CD4-positive, alpha-beta T cell treated with Interleukin-17A for 1 hour (primary cell): ENCODE measurements around the gene GCSAML.

Experiments used
- DNase-seq: peaks from one replicate; pipeline ENCODE4 v3.0.0-alpha.2; 2020

The GCSAML gene

DNA sequence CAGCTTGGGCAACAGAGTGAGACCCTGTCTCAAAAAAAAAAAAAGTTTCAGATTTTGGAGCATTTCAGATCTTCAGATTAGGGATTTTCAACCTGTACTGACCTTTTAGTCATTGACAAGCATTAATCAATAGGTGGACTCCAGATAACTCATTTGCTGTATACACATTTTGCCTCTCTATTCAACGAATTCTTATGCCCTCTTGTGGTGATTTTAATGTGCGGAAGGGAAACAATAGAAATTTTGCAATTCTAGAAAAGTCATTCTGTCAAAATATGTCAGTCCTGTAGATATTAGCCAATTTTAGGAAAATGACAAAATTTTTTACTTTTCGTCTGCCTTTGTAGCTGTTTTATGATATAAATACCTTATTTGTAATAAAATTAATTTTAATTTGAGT is 27.6 kb downstream of the GCSAML start:
- peak; percentile 16 for DNase-seq

DNA sequence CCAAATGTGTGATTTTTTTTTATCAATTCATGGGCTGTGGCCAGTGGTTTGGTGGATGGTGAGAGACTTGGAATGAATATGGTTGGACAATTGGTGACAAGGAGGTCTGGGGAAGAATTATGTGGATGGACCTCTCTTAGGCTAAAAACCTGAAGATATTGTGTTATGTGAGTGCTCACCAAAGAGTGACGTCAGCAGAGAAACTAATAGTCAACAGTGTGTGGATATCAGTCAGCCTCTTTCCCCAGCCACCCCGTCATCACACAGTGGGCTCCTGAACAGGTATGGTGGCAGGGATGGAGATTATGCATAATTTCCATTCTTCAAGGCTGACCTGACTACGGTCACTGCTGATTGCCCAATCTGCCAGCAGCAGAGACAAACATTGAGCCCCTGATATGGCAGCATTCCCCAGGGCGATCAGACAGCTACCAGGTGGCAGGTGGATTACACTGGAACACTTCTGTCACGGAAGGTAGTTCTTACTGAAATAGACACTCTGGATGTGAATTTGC is 30.1 kb downstream of the GCSAML start:
- no peak for DNase-seq

DNA sequence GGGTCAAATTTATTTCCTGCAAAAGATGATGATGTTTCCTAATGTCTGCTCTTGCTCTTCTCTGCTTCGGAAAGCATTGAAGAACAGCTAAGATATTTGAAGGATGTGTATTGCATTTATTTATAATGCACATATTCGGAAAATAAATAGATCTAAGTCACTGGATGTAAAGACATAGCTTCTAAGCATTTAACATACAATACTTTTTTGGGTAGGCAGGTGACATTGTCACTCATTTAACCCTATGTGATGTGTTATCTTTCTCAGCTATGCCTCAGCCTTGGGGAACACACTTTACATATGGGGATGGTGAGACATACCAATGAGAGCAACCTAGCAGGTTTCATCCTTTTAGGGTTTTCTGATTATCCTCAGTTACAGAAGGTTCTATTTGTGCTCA is 39.1 kb downstream of the GCSAML start, which contains the start of gene OR2G2:
OR2G2 (plus strand) TSS at position 301 of the 400 bp plus-strand sequence; CDS start at position 301, 0 bp downstream.
- no peak for DNase-seq

DNA sequence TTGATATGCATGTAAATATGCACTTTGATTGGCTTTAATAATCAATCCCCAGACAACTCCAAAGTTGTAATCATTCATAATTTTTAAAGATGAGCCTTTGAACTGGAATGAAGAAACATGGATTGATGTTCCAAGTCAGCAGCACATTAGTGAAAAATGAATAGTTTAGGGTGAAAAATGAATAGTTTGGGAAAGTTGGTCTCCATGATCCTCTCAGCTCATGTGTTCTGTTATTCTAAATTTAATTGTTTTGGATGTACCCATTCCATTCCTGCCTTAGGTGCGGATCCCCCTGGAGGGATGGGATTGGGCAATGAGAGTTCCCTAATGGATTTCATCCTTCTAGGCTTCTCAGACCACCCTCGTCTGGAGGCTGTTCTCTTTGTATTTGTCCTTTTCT is 56.4 kb downstream of the GCSAML start, which contains the start of gene OR2G3:
OR2G3 (plus strand) TSS at position 301 of the 400 bp plus-strand sequence; CDS start at position 301, 0 bp downstream.
- no peak for DNase-seq

DNA sequence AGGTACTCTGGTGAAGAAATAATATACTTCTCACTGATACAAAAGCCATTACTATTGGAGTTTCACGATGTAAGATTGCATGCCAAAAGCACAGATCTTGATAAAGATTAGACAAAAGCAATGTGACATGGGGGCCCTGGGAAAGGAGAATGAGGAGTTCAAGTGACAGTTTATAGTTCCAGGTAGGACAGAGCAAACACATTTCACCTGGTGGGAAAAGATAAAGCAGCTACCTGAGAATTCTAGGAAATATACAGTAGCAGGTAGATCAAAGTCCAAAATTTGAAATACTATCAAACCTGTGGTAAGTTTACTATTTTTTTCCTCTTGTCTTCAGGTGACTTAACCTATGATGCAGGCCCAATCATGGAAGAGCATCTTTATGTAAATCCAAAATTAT is 64.5 kb downstream of the GCSAML start:
- DNase-seq: no peak

DNA sequence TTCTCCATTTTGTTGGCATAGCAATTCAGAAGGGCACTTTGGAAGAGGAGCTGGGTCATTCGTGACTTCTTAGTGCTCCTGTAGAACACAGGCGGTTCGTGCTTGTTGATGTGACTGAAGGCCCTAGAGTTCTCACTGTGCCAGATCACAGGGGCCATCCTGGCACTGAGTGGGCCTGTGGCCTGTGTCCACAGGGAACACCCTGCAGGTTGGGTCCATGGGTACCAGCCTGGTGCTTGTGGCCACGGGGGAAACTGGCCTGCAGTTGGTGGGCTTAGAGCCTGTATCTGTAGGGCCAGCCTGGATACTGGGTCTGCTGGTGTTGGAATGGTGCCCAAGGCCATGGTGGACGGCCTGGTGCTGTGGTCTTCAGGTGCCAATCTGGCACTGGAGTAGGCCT is 65.7 kb downstream of the GCSAML start:
- no peak for DNase-seq
